Dermis microvascular lymphatic vessel endothelial cell (primary cell): ENCODE results near the gene PPFIBP2. TPM values are rescaled to one million over a fixed set of nuclear protein-coding genes. Genes with fewer than 3 reads are reported as not detected.

Experiments
- DNase-seq, 2 donors: peaks; one replicate each; pipeline versions ENCODE4 v3.0.0 to v3.0.0-alpha.2; 2010; ENCODE audit warnings: low read depth in 2 of 2
- total RNA-seq: library from RNA; depleted of rRNA; stranded (reverse); fragments of >200 nt; gene quantifications from 2 replicates; pipeline ENCODE4 v1.2.1, GENCODE V29; 2014

PPFIBP2 gene
- total RNA-seq, 1 donor from 2014 or later = 1.7 TPM

DNA sequence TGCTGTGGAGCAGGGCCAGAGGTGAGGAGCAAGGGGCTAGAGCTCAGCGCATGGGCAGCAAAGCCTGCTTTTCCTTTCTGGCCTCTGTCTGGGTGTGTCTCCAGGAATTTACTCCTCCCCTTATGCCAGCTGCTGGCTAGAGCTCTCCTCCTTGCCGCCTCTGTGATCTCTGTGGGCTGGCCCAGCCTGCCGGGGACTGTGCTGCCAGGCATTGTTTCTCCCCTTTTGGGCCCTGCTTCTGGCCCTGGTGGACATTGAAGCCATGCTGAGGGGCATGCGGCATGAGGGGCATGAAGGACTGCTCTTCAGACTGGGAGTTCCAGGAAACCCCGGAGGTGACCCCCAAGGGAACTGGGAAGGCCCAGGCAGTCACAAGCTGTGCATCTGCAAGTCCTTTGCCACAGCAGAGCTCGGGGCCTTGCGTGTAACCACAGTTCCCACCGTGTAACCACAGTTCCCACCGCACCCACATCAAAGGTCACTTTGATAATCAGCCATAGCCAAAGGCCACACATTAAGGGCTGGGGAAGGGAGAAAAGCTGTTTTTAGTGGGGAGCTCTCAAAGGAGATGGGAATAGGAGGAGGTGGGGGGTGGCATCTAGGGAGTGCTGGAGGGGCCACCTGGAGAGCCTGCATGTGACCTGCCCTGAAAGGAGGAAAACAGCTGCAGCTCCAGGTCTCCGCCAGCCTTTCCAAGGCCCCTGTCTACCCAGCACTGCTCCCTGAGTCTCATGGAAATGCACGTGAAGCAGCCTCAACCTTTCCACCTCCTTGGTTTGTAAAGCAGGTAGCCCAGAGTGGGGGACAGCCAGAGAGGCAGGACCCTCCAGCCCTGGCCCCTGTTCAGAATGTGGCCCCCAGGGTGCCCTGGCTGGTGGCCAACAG is 62.3 kb downstream of the PPFIBP2 start:
- DNase-seq = no peak

DNA sequence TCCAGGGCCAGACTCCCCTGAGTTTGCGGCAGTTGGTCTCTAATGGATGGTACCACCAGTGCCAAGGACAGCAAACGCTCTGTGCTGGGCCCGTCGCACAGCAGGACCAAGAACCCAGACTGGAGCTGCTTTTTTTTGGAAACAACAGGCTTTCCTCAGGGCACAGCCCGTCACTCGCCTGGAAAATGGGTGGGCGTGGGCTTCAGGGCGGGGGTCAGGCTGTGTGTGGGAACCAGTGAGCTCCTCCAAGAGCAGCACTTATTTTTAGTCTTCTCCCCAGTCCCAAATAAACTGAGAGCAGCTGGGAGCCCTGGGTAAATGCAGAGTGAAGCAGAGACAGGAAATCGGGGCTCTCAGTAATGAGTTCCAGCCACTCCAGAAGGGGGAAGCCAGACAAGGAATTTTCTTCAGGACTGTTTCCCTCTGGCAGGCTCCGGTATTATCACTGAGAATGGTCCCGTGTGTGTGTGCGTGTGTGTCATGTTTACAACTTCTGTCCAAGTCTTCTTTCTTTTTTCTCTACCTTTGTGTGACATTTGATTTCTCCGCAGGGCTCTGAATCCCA is 63.0 kb downstream of the PPFIBP2 start:
- DNase-seq = peak in 1 of 2 donors; percentile 17

DNA sequence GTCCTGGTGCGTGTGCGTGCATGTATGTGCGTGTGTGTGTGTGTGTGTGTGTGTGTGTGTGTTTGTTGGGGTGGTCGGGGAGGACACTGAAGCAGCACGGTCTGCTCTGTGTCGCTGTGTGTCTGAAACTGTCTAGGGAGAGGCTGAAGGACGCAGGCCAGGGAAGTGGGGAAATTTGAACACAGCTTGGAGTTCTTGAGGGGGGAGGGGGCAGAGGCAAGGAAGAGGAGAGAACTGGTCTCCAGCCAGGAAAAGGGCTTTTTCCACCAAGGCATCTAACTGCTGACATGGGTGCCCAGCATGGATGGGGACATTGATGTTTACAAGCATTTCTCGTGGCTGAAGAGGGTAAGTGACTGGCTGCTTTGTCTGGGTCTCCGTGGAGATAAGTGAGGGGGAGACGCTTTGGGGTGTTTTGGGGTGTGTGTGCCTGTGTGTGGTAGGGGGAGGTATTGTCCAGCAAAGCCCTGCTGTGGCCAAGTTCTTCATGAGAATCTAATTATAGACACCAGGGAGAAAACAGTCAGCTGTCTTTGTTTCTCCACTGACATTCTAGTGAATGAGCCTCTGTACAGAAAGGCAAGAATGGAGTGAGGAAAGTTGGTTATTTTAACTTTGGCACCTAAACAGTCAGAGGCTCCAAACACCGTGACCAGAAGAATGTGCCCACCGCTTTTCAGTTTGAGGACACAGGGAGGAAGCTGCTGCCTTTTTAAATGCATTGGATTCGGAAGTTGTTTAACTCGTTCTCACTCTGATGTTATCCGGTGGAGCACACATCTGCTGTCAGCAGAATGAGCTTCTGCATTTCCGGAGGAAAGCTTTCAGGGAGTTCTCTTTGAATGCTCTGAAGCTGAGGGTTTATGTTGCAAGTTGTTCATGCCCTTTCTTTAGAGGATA is 63.7 kb downstream of the PPFIBP2 start:
- DNase-seq = peak; percentile 28 to 45

DNA sequence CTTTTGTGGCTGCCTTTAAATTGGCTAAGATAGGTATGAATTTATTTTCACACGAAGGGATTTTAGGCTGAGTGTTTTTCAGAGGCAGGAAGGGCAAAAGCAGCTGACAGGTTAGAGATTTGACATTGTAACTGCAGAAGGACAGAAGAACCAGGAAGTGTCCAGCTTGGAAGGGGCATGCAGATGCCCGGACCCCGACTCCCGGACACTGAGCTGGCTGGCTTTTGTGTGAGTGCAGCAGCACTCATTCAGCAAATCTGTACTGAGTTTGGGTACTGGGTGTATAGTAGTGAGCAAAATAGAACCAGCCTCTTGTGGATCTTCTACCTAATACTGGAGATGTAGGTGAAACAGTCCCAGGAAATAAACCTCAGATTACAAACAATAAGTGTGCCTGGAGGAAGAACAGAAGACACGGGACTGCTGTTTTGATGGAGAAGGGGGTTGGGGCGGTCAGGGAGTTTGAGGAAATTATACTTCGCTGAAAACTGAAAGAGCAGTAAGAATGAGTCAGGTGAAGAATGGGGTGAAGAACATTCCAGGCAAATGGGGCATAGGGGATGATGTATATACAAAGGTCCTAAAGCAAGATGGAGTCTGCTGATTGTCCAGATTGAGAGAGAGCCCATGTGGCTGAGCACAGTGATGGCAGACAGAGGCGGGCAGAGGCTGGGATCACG is 64.6 kb downstream of the PPFIBP2 start:
- DNase-seq = no peak

DNA sequence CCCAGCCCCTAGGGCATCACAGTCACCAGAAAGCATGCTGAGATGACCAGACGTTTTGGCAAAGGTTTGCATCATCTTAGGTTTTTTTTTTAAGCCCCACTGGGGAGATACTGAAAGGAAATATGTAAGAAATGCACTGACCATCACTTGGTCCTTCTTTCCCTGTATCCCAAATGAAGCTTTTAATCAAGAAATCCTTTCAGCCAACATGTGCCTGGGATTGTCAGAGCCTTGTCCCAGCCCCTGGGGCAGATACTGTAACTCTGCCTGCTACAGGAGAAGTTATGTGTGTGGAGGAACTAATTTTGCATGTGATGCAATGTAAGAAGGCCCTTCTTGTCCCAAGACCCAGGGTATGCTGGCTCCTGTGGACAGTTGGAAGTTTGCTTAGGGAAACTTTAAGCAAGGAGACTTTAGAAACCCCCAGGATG is 65.6 kb downstream of the PPFIBP2 start:
- no peak for DNase-seq

DNA sequence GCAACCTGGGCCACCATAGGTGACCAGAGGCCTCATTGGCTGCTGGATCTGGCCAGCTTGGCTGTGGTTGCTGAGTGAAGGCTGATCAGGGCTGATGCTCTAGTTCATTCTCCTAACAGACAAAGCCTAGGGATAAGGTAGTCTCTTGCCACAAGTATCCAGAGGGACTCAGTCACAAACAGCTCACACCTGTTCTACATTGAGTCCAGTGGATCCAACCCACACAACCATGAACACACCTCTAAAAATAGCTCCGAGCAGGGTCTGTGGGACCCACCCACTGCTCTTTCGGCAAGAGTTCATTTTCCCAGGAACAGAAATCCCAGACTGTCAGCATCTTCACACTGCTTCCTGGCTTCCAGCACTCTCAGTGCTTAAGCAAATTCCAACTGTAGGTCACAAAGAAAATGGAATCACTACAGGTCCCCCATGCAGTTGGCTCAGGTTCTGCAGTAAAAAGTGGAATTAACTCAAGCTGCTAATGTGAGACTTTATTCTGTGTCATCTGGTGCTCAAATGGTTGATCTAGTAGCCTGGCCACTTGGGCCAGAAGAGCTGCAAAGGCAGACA is 67.3 kb downstream of the PPFIBP2 start:
- no peak for DNase-seq

DNA sequence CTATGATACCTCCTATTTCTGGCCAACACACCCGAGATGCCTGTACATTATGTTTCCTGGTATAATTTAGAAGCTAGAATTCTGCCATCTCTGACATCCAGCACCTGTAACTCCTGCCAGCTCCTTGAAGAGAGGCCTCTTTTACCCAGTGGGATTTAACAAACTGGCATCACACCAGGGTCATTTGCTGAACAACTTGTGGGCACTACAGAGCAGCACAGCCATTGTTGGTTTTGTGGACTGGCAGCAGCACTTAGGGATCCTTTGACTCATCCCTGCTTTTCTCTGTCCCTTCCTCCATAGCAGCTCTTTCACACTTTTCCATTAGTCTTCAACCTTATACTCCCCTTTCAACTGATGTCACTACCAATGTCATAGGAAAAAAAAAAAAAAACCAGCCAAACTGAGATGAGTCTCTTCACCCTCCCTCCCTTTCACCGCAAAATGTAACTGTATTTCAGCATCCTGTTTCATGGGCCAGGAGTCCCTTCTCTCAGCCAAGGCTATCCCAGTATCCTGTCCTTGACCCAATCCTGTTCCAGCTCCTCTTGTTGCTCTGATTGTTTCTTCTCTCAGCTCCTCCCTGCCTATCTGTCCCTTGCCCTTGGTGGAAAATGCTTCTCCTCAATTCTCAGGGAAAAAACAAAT is 68.7 kb downstream of the PPFIBP2 start:
- DNase-seq = no peak

DNA sequence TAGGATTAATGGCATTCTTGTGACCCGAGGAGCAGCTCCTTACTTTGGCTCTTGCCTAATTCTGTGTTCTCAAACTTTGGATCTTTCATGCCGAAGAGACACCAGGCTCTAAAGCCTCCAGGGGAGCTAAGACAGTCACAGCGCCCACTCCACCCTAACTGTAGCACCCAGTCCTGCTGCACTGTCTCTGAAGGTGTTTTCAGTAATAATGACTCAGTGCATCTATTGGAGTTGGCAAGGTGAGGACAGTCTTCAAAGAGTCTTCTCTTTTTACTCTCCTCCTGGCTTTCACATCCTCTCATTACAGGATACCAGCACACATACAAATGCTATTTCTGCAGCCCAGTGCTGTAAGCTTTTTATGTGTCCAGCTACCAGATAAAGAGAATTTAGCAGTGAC is 69.4 kb downstream of the PPFIBP2 start:
- no peak for DNase-seq

DNA sequence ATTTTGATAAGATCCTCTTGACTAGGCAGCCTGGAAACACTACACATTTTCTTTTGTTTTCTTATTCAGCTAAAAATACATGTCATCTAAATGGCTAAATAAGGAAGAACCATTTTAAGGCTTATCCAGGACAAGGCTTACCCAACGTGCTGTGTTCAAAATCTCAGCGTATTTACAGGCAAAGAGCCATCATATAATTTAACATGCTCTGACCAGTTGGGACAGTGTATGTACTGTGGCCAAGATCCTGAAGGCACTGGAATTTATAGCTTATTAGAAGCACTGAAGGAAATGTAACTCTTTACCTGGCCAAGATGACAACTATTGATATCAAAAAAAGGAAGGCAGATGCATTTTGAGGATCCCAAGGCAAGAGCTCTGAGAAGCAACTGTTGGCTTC is 71.1 kb downstream of the PPFIBP2 start:
- no peak for DNase-seq

DNA sequence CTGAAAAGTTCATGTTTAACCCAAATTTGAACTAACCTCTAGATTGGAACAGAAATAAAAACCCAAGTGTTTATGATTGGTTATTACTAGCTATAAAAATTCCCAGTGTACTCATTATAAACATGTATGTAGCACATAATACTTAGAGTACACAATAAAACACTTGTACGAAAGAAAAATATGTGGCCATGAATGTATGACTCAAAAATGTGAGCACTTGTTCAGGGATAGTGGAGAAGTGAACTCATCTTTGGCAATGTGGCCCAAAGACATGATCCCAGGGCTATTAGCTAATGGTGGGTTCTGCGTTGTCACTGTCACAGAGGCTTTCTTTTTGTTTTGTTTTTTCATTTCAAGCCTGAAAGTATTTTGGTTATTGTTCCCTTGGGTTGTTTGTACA is 72.0 kb downstream of the PPFIBP2 start:
- DNase-seq = no peak

DNA sequence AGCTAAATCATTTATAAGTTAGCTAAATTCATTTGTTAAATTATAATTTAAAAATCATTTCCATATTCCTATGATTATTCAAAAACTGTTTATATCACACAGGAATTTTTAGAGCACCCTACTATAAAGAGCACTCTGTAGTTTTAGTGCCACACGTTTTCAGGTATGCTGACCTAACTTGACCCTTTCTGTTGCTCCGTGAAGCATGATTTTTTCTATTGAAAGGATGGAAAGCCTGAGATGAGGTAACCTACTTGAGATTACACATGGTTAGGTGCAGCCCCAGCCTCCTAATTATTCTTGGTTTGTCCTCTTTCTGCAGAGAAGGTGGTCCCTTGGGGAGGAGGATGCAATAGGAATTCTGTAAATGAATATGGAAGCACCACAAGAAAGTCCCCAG is 72.6 kb downstream of the PPFIBP2 start:
- no peak for DNase-seq

DNA sequence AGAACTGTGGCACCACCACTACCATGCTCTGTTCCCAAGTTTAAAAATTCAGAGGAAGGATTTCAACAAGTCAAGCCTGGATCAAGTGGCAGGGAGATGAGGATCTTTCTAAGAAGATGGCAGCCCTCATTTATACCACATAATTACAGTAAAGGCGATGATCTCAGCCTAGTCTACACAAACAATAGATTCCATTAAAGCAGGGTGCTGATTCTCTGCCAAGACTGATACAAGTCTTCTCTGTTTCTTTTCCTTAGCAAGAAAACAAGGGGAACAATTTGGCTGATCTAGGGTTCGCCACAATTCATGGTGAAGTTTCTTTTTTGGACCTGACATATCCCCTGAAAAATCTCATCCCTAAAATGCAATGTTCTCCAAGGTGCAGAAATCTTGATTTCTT is 73.9 kb downstream of the PPFIBP2 start:
- no peak for DNase-seq

DNA sequence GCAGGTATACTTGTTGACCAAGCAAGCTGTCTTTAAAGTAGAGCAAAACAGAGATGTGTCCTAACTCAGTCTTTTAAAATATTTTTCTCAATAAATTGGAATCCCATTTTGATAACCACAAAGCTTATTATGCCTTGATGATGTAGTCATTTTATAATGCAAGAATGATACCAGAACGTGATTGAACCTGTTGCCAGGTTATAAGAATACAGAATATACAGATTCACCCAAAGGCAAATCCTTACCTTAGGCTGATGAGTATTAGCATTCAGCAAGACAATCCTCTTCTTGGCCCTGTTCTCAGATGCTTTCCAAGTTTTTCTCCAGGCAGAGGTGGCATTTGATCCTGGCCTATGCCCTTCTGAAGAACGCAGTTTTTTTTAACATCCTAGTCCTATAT is 76.1 kb downstream of the PPFIBP2 start:
- no peak for DNase-seq

DNA sequence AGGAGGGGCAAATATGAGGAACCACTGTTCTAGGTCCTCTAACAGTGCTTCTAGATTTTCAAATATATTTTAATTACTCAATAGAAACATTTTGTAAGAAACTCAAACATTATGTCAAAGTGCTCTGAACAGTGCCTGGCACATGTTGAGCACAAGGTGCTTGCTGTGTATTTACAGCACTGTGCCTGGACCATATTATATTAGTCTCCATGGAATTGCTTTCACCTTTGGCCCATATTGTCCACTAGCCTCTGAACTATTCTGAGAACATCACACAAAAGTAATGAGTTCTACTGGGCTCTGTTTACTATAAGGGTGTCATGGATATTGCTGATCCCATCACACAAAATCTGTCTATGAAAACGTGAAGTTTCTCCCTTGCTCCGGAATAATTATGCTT is 76.7 kb downstream of the PPFIBP2 start:
- no peak for DNase-seq

DNA sequence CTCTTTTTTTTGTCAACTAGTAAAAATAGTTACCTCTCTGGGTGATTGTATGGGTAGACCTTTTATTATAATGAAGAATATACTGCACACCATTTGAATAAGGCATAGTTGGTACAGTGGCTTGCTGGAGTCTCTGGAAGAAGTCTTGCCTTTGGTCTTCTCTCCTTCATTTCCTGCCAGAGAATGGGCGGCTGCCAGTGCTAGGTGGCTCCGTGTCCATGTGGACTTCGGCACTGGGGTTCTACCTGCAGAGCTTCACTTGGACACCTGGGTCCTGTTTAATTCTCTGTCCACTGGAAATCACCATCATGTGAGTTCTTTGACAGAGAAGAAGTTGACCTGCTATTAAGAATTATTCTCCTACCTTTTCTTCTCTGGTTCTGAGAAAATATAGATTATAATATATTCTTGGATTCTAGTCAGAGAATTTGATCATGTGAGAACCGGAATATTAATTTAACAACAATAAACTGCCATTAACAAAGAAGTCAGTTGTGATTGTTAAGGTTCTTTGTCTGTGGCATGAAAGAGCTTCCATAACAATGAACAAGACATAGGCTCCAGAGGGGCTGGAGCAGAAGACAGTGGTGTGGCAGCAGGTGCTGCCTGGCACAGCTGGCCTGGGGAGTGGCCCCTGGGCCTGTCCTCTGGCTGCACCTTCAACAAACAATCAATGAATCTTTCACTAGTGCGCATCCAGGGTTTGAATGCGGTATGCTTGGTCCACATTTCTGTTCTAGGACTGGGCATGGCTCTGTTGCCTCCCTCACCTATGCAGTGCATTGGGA is 77.5 kb downstream of the PPFIBP2 start:
- DNase-seq = no peak

DNA sequence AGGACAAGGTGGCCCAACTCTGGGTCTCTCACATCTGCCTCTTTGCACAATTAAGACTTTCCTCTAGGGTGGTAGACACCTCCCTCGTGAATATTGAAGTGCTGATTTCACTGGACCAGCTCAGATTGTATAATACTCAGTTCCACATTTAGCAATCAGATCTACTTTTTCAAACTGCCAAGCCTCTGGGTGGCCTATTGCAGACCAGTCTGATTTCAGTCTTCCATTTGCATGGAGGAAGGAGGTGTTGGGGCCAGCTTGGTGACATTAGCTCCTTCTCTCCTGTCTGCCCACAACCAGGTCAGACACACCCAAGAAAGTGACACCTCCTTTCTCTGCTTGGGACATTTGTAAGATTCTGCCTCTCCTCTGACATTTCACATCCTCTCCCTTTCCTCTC is 78.2 kb downstream of the PPFIBP2 start:
- DNase-seq = no peak

DNA sequence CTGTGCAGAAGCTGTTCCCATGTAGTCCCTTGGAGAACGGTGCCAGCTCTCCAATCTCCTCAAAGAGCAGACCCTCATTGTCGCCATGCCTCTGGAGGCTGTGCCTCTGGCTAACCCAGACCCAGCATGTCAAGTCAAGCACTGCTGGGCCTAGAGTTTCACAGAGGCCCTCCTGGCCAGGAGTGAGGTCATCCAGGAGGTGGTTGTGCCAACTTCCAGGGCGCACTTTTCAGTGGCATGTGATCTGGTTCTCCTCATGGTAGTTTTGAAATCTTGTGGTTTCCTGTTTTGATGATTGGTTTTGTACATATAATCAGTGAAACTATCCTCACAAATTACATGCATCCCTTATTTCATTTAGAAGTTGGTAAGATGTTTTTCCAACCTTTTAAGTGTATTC is 78.9 kb downstream of the PPFIBP2 start:
- DNase-seq = no peak

DNA sequence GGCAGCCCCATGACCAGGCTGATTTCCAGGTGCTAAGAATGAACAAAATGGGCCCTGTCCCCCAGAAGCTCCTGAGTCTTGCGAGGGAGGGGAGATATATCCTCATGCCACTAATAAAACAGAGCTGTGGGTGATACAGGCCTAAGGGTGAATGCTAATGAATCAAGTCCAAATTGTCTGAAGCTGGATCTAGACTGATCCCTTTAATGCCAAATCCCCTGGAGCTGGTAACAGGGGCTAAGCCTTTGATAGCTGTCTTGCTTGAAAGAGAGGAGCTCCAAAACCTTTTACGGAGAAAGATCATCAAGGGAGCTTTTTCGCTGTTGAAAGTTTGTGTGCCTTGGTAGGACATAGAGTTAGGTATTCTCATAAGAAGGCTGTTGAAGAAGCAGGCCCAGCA is 79.7 kb downstream of the PPFIBP2 start:
- DNase-seq = no peak

DNA sequence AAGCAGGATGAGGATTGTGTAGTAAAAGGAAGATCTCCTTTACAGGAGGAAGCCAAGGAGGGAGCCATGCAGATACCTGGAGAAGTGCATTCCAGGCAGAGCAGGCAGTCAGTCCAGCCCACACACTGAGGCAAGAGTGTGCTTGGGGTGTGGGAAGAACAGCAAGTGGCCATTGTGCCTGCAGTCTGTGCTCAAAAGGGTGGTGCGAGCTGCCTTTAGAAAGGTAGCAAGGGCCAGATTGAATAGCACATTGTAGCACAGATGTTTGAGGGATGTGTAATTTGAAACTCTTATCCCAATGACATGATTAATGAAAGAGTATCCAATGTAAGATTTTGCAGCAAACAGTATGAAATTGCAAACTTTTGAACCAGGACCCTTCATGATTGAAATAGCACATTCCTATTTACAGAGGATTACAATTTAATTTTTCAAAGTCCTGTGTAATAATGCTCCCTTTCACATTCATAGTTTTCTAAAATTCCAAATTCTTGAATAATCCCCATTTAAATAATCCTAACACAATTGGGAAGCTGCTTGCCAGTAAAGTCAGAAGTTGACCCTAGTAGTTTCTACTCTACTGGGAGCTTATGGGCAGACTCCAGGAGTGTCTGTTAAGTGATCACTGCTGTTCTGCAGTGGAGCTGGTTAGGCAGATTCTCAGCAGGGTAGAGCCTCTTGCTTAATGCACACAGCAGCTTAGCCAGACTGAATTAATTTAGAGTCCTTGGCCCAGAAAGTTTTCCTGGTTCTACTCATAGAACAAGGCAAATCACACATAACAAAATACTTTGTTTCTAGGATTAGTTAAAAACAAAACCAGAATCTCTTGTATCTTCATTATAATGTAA is 81.4 kb downstream of the PPFIBP2 start:
- DNase-seq = no peak
